HepG2 (cell line): ENCODE data around the gene HSPA1B. TPM values are rescaled to one million over a fixed set of nuclear protein-coding genes. Genes with fewer than 3 reads are reported as not detected.
A peak's percentile ranks its signal among the peaks of the same experiment; 100 is the strongest.

ENCODE experiments used
- CEBPZ ChIP-seq: IDR thresholded peaks from 2 replicates; pipeline ENCODE4 v1.6.1; 2012; ENCODE audit warnings: low read length, improper control_type of control experiment
- DMAP1 ChIP-seq: IDR thresholded peaks from 2 replicates; pipeline ENCODE4 v1.6.1; 2016
- IKZF1 ChIP-seq: fragments of 450-650 bp; IDR thresholded peaks from 2 replicates; pipeline ENCODE4 v1.7.1; 2016
- JUND ChIP-seq: sonication (generic); formaldehyde crosslinking; IDR thresholded peaks from 2 replicates; pipeline ENCODE4 v1.8.0; 2022; ENCODE audit warnings: mild to moderate bottlenecking, missing genetic modification reagents
- KMT2A ChIP-seq: sonication (generic); formaldehyde crosslinking; IDR thresholded peaks from 2 replicates; pipeline ENCODE4 v1.4.0; 2020; ENCODE audit warnings: missing genetic modification reagents
- MIER2 ChIP-seq: IDR thresholded peaks from 2 replicates; pipeline ENCODE4 v1.6.1; 2016; ENCODE audit warnings: missing biosample characterization, missing genetic modification reagents
- PCBP2 ChIP-seq: fragments of 200-400 bp; formaldehyde crosslinking; optimal IDR thresholded peaks from 2 replicates; pipeline ENCODE3; 2018; ENCODE audit warnings: low read length, low read depth; ENCODE audit not compliant: poor library complexity, severe bottlenecking
- RXRA ChIP-seq: sonication (generic); formaldehyde crosslinking; IDR thresholded peaks from 2 replicates; pipeline ENCODE4 v1.5.1; 2020; ENCODE audit warnings: missing genetic modification reagents
- ZNF569 ChIP-seq: sonication (generic); formaldehyde crosslinking; IDR thresholded peaks from 2 replicates; pipeline ENCODE4 v1.5.0; 2020; ENCODE audit warnings: mild to moderate bottlenecking, missing genetic modification reagents, moderate library complexity, borderline replicate concordance
- polyA plus RNA-seq, 8 experiments: library from polyadenylated mRNA; depleted of rRNA in 3 of 8; stranded (reverse) in 7 of 8; unstranded in 1 of 8; fragments of >200 nt; fragmentation: Illumina TruSeq in 4 of 8; extraction: Trizol in 4 of 8; gene quantifications; 2 replicates each; pipeline versions ENCODE4 v1.2.1 to v1.2.3, GENCODE V29; 2011 to 2016; ENCODE audit warnings: low read depth in 4 of 8, missing spikeins in 1 of 8, mixed read lengths in 1 of 8; ENCODE audit not compliant: insufficient read depth in 1 of 8
- total RNA-seq, 5 experiments: library from RNA; depleted of rRNA; stranded (reverse); fragments of >200 nt; fragmentation: Illumina TruSeq; extraction: Trizol; gene quantifications; 2 replicates each; pipeline ENCODE4 v1.2.3, GENCODE V29; 2016; ENCODE audit warnings: low read depth in 1 of 5
- TF ChIP-seq, protein P1 (sequence below): sonication (generic); formaldehyde crosslinking; IDR thresholded peaks from 2 replicates; pipeline ENCODE4 v1.4.0; 2020; ENCODE audit warnings: mild to moderate bottlenecking, missing genetic modification reagents

Gene HSPA1B
- total and polyA plus RNA-seq, 2 of the 13 experiments (the other 11 are each of a cell fraction or from before 2014, with no cell fraction given), result 26.0 to 186 TPM

- TF ChIP-seq DMAP1 (CRISPR knock-in tag), result peak; percentile 1; the same call in 1 of the 2 replicates
- no peak for TF ChIP-seq IKZF1
- TF ChIP-seq, protein P1, sequence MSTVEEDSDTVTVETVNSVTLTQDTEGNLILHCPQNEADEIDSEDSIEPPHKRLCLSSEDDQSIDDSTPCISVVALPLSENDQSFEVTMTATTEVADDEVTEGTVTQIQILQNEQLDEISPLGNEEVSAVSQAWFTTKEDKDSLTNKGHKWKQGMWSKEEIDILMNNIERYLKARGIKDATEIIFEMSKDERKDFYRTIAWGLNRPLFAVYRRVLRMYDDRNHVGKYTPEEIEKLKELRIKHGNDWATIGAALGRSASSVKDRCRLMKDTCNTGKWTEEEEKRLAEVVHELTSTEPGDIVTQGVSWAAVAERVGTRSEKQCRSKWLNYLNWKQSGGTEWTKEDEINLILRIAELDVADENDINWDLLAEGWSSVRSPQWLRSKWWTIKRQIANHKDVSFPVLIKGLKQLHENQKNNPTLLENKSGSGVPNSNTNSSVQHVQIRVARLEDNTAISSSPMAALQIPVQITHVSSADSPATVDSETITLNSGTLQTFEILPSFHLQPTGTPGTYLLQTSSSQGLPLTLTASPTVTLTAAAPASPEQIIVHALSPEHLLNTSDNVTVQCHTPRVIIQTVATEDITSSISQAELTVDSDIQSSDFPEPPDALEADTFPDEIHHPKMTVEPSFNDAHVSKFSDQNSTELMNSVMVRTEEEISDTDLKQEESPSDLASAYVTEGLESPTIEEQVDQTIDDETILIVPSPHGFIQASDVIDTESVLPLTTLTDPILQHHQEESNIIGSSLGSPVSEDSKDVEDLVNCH (CRISPR knock-in tag), result no peak
- no peak for TF ChIP-seq RXRA
- TF ChIP-seq KMT2A, result peak; percentile 73
- TF ChIP-seq PCBP2, result no peak
- TF ChIP-seq ZNF569 (CRISPR knock-in tag), result no peak
- TF ChIP-seq JUND (CRISPR knock-in tag), result no peak
- TF ChIP-seq CEBPZ, result no peak
- no peak for TF ChIP-seq MIER2 (CRISPR knock-in tag)
Observed at GRCh38 chr6:31815025-31815838, 12.3 kb upstream of the HSPA1B start, which contains the start of the genes HSPA1A and HSPA1L (continued).
